ENCODE results near the gene CHCHD10.

DNA sequence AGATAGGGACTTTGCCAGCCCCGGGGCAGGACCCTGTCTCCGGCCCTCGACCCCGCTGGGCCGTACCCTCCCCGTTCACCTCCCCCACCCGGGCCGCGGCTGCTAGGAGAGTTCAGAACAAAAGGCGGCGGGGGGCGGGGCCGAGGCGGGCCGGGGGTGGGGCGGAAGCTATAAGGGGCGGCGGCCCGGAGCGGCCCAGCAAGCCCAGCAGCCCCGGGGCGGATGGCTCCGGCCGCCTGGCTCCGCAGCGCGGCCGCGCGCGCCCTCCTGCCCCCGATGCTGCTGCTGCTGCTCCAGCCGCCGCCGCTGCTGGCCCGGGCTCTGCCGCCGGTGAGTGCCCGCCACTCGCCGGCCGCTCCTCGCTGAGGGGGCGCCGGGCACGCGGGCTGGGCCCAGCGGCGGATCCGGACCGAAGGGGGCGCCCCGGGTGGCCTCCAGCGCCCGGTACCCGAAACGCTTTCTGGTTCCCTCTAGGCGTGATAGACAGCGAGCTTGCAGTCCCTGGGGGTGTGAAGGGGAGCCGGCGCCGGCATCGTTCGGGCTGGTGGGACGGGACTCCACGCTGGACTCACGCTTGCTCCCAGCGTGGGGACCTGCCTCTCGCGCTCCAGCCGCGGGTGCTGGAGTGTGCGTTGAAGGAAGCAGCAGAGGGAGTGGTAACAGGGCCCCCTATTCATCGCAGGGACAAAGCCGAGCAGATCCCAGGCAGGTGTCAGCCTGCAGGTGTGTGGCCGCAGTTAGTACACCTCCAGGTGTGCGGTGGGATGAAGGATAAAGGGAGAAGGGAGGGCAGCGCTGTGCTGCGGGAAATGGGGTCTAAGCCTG is 5.1 kb upstream of the CHCHD10 start, which contains the start of gene MMP11:
- TF ChIP-seq, protein P1, sequence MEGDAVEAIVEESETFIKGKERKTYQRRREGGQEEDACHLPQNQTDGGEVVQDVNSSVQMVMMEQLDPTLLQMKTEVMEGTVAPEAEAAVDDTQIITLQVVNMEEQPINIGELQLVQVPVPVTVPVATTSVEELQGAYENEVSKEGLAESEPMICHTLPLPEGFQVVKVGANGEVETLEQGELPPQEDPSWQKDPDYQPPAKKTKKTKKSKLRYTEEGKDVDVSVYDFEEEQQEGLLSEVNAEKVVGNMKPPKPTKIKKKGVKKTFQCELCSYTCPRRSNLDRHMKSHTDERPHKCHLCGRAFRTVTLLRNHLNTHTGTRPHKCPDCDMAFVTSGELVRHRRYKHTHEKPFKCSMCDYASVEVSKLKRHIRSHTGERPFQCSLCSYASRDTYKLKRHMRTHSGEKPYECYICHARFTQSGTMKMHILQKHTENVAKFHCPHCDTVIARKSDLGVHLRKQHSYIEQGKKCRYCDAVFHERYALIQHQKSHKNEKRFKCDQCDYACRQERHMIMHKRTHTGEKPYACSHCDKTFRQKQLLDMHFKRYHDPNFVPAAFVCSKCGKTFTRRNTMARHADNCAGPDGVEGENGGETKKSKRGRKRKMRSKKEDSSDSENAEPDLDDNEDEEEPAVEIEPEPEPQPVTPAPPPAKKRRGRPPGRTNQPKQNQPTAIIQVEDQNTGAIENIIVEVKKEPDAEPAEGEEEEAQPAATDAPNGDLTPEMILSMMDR (IDR thresholded peaks at IDR 0.05; ENCODE audit: low read depth, low read length, poor library complexity, severe bottlenecking), result peak; percentile 48
- no peak for TF ChIP-seq EZH2phosphoT487 (IDR thresholded peaks at IDR 0.05; ENCODE audit: borderline replicate concordance, low read length)

All from DOHH2 (cell line).